HL-60/S4 treated with phorbol 12-myristate 13-acetate at 8.2 ng/mL for 4 days and 3 days (cell line): ENCODE data around the gene ABCA4.
"Not testable (repeated sequence)": the region's sequence is repeated elsewhere in the genome, so short reads cannot be mapped to it uniquely, and the experiment has no call there.

Experiments
- in situ Hi-C: fragments of 300-500 bp; cut with MboI; formaldehyde crosslinking; loops from 2 replicates; pipeline ENCODE4 v1.15.0; 2022; ENCODE audit warnings: low sequenced_read_pairs

ABCA4 gene

GRCh38 chr1:93960641-93961147 lies 160.3 kb downstream of the ABCA4 start:
- in situ Hi-C loops, result no loop called here

- in situ Hi-C loops, result no loop called here
These were observed 161.5 kb downstream of the ABCA4 start for GRCh38 chr1:93959413-93959812.

GRCh38 chr1:93958726-93959100 lies 162.2 kb downstream of the ABCA4 start:
- in situ Hi-C loops, result no loop called here

- in situ Hi-C loops, result no loop called here
These were observed 162.8 kb downstream of the ABCA4 start for GRCh38 chr1:93958032-93958725.

GRCh38 chr1:93955765-93956164 lies 165.2 kb downstream of the ABCA4 start:
- in situ Hi-C loops, result no loop called here

- in situ Hi-C loops, result not testable (repeated sequence)
These were observed 173.8 kb downstream of the ABCA4 start for GRCh38 chr1:93947002-93947686.
